SJSA1 (cell line): ENCODE data around the gene SPAG4. TPM values are rescaled to one million over a fixed set of nuclear protein-coding genes. Genes with fewer than 3 reads are reported as not detected.

ENCODE experiments used
- DNase-seq, 2 experiments: peaks; one replicate each; pipeline ENCODE4 v3.0.0-alpha.2; 2015 to 2020; ENCODE audit warnings: low spot score in 2 of 2, low read depth in 1 of 2
- H3K27ac ChIP-seq: fragments of 250-450 bp; sonication (Bioruptor Pico); 2 replicates; pipeline ENCODE4 v1.5.1; 2020; ENCODE audit warnings: mild to moderate bottlenecking, moderate library complexity
- H3K27me3 ChIP-seq: fragments of 250-450 bp; sonication (Bioruptor Pico); replicated peaks from 2 replicates; pipeline ENCODE4 v1.5.1; 2020; ENCODE audit warnings: mild to moderate bottlenecking, moderate library complexity
- H3K36me3 ChIP-seq: fragments of 250-450 bp; sonication (Bioruptor Pico); 2 replicates; pipeline ENCODE4 v1.5.1; 2020; ENCODE audit warnings: mild to moderate bottlenecking
- H3K4me1 ChIP-seq: fragments of 250-450 bp; sonication (Bioruptor Pico); replicated peaks from 2 replicates; pipeline ENCODE4 v1.6.1; 2021; ENCODE audit warnings: mild to moderate bottlenecking
- H3K4me3 ChIP-seq: fragments of 250-450 bp; sonication (Bioruptor Pico); 2 replicates; pipeline ENCODE4 v1.5.1; 2020; ENCODE audit warnings: mild to moderate bottlenecking
- H3K9me3 ChIP-seq: fragments of 250-450 bp; sonication (Bioruptor Pico); replicated peaks from 2 replicates; pipeline ENCODE4 v1.5.1; 2020; ENCODE audit warnings: mild to moderate bottlenecking
- total RNA-seq: library from RNA; depleted of rRNA; stranded (reverse); fragments of >200 nt; shearing (Covaris generic); gene quantifications from 2 replicates; pipeline ENCODE4 v1.2.3, GENCODE V29; 2014

Gene SPAG4
- total RNA-seq, 1 experiment from 2014 or later, result 0.87 TPM

DNA sequence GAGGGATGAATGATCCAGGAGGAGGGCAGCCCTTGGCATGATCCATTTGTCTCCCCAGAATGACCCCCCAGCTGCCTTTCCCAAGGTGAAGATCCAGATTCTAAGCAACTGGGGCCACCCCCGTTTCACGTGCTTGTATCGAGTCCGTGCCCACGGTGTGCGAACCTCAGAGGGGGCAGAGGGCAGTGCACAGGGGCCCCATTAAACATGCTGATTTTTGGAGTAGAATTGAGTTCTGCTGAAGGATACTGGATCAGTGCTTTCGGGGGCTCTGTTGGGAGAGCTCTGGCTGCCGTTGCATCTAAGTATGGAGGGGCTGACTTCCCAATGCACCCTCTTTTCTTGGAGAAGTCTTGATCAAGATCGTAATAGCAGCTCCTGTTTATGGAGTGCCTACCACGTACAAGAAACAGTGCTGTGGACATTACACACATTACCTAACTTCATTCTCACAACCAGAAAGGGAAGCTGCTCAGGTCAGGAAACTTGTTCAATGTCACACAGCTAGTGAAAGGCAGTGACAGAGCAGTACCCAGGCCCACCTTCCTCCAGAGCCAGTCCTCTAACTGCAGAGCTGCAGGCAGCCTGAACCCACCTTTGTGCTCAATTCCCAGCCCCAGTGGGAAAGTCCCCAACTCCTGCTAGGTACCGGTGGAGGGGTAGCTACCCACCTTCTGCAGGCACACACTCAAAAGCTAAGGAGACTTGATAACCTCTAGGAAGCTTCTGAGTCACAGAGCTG is 5.4 kb downstream of the SPAG4 start:
- no peak overlapping the region for H3K4me3 ChIP-seq
- peaks cover 17% of the 10 kb centered on the region for H3K4me1 ChIP-seq
- no peak for DNase-seq
- no peak overlapping the region for H3K27ac ChIP-seq
- no peaks in the 10 kb centered on the region for H3K27me3 ChIP-seq
- H3K9me3 ChIP-seq, result no peaks in the 10 kb centered on the region
- peaks cover 15% of the 10 kb centered on the region for H3K36me3 ChIP-seq

GRCh38 chr20:35621560-35621946 is 5.9 kb downstream of the SPAG4 start:
- H3K4me3 ChIP-seq, result no peak overlapping the region
- H3K27me3 ChIP-seq, result no peaks in the 10 kb centered on the region
- H3K9me3 ChIP-seq, result no peaks in the 10 kb centered on the region
- H3K27ac ChIP-seq, result no peak overlapping the region
- H3K4me1 ChIP-seq, result peaks cover 16% of the 10 kb centered on the region
- DNase-seq, result no peak
- H3K36me3 ChIP-seq, result peaks cover 21% of the 10 kb centered on the region

GRCh38 chr20:35625584-35626385 is 10.2 kb downstream of the SPAG4 start:
- no peaks in the 10 kb centered on the region for H3K4me1 ChIP-seq
- peaks cover 60% of the 10 kb centered on the region for H3K36me3 ChIP-seq
- H3K4me3 ChIP-seq, result no peak overlapping the region
- no peak for DNase-seq
- H3K9me3 ChIP-seq, result no peaks in the 10 kb centered on the region
- no peaks in the 10 kb centered on the region for H3K27me3 ChIP-seq
- no peak overlapping the region for H3K27ac ChIP-seq

DNA sequence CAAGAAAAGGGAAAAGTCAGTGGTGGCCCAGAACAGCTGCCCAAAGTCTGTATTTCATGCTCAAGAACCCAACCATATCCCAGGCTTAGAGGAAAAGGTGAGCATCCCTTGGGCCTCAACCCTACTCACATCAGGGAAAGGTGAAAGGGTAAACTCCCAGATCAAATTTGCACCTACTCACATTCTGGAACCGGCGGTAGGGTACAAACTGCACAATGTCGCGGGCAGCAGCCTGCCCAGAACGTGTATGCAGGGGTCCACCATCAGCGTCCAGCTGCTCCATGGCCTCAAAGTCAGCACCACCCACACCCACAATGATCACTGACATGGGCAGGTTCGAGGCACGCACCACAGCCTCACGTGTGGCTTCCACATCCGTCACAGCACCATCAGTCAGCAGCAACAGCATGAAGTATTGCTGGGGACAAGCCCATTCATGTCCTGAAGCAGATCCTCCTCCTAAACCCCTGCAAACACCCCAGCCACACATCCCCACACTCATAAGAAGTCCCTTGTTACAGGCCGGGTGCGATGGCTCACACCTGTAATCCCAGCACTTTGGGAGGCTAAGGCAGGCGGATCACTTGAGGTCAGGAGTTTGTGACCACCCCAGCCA is 10.9 kb downstream of the SPAG4 start:
- Histone ChIP-seq H3K4me1 (no peaks in the 10 kb centered on the region), H3K9me3 (no peaks in the 10 kb centered on the region), H3K27me3 (no peaks in the 10 kb centered on the region), H3K27ac (no peak overlapping the region), H3K36me3 (peaks cover 64% of the 10 kb centered on the region), H3K4me3 (no peak overlapping the region)
- DNase-seq, result no peak

DNA sequence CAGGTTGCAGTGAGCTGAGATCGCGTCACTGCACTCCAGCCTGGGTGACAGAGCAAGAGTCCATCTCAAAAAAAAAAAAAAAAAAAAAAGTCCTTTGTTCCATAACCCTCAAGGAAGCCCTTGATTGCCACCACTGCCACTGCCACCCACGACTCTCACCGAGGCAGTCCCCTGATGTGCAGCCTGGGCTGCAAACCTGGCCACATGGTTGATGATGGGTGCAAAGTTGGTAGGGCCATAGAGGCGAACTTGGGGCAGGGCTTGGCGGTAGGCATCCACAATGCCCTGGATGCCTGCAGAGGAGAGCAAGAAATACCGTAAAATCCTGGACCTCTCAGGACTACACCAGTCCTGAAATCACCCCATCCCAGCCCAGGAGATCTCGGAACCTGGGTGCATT is 11.5 kb downstream of the SPAG4 start:
- H3K27me3 ChIP-seq, result no peaks in the 10 kb centered on the region
- H3K4me1 ChIP-seq, result no peaks in the 10 kb centered on the region
- peaks cover 70% of the 10 kb centered on the region for H3K36me3 ChIP-seq
- H3K4me3 ChIP-seq, result no peak overlapping the region
- H3K9me3 ChIP-seq, result no peaks in the 10 kb centered on the region
- H3K27ac ChIP-seq, result no peak overlapping the region
- DNase-seq, result no peak

DNA sequence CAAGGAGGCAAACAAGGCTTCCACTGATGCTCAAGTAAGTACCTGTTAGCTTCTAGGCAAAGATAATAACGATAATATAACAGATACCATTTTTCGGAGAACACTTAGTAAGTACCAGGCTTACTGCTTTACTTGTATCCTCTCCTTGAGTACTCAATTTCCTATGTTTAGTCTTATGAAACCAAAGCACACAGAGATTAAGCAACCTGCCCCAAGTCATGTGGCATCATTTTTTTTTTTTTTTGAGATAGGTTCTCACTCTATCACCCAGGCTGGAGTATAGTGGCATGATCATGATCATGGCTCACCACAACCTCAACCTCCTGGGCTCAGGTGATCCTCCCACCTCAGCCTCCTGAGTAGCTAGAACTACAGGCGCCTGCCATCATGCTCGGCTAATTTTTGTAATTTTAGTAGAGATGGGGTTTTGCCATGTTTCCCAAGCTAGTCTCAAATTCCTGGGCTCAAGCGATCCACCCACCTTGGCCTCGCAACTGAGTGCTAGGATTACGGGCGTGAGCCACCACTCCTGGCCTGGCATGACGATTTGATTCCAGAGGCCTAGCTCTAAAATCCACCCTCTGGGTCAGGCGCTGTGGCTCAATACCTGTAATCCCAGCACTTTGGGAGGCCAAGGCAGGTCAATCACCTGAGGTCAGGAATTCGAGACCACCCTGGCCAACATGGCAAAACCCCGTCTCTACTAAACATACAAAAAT is 14.0 kb downstream of the SPAG4 start:
- no peak overlapping the region for H3K4me3 ChIP-seq
- peaks cover 83% of the 10 kb centered on the region for H3K36me3 ChIP-seq
- no peak for DNase-seq

DNA sequence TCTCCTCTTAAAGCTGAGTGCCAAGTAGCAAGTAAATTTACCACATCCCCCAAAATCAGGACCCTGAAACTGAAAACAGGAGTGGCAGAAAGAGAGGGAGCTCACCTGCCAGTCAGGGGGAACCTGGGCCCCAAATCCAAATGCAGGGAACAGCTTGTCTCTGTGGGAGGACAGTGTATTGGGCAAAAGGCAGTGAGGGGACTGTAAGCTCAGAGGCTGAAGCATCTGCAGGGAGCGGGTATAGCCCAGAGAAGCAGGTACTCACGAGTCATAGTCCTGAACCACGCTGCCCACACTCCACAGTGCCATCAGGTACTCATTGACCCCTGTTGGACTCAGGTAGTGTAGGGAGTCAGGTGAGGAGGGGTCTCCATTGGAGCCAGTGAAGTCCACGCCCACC is 15.0 kb downstream of the SPAG4 start:
- DNase-seq, result no peak
- Histone ChIP-seq H3K36me3 (peaks cover 75% of the 10 kb centered on the region), H3K9me3 (no peaks in the 10 kb centered on the region), H3K27ac (no peak overlapping the region), H3K27me3 (no peaks in the 10 kb centered on the region), H3K4me3 (no peak overlapping the region), H3K4me1 (no peaks in the 10 kb centered on the region)

More for the DNA sequence above, 14.0 kb downstream of the SPAG4 start:
- no peaks in the 10 kb centered on the region for H3K9me3 ChIP-seq
- no peaks in the 10 kb centered on the region for H3K4me1 ChIP-seq
- no peaks in the 10 kb centered on the region for H3K27me3 ChIP-seq
- no peak overlapping the region for H3K27ac ChIP-seq

DNA sequence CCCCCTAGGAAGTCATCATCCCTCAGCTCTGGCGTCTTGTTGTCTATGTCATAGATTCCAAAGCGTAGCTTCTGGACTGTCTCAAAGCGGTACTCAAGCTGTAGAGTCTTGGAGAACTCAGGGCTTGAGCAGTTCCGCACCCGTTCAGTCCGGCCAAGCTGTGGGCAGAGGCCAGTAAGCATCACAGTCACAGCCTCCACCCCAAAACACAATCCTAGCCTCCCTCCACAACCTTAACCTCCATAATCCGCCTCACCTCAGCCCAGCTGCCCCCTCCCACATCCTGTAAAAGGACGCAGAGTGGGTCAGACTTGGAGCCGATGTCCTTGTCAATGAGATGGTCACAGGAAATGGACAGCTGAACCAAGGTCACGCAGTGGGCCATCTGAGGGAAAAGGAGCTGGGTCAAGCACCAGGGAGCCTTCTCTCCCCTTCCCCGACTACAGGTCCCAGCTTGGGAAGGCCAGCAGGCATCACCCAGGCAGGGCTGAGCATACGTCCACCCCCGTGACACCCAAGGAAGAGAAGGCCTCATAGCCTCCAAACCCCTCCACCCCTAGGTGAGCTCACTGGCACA is 17.0 kb downstream of the SPAG4 start:
- Histone ChIP-seq H3K9me3 (no peaks in the 10 kb centered on the region), H3K4me3 (no peak overlapping the region), H3K36me3 (peaks cover 55% of the 10 kb centered on the region), H3K4me1 (no peaks in the 10 kb centered on the region), H3K27ac (no peak overlapping the region), H3K27me3 (no peaks in the 10 kb centered on the region)
- DNase-seq, result no peak

DNA sequence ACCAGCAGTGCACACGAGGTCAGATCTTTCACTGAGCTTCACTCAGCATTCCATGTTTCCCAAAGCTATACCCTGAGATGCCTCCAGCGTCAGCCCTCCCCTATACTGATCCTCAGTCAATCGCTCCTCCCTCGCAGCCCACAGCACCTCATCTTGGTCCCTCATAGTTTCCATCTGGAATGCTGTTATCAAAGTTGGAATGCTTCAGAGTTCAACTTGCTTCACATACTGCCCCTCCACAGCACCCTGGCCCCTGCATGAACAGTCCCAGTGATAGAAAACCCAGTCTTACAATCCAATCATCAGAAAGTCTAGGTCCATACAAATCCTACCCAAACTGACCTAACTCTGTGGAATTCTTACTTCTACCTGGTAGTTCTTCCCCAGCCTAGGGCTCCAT is 20.0 kb downstream of the SPAG4 start:
- no peaks in the 10 kb centered on the region for H3K9me3 ChIP-seq
- DNase-seq, result no peak
- no peaks in the 10 kb centered on the region for H3K4me1 ChIP-seq
- H3K4me3 ChIP-seq, result no peak overlapping the region
- H3K27me3 ChIP-seq, result no peaks in the 10 kb centered on the region
- peaks cover 28% of the 10 kb centered on the region for H3K36me3 ChIP-seq
- H3K27ac ChIP-seq, result no peak overlapping the region

GRCh38 chr20:35636095-35636494 is 20.5 kb downstream of the SPAG4 start:
- H3K36me3 ChIP-seq, result peaks cover 25% of the 10 kb centered on the region
- DNase-seq, result no peak
- H3K27ac ChIP-seq, result no peak overlapping the region
- H3K4me3 ChIP-seq, result no peak overlapping the region
- no peaks in the 10 kb centered on the region for H3K4me1 ChIP-seq
- no peaks in the 10 kb centered on the region for H3K9me3 ChIP-seq
- no peaks in the 10 kb centered on the region for H3K27me3 ChIP-seq

DNA sequence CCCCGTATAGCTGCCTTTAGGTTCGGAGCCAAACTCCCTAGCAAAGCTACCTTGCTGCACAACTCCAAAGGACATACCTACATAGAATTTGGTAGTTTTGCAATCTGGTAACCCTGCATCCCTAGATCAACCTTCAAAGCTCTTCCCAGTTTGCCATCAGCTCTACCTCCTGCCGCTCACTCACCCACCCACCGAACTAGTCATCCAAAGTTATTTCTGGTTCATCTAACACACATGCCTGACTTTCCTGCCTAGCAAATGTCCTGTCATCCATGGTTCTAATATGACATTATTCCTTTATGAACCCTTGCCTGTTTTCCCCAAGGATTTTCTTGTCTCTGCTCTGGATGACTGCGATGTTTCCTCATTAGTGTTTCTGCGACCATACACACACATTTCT is 21.6 kb downstream of the SPAG4 start:
- H3K4me3 ChIP-seq, result no peak overlapping the region
- peaks cover 18% of the 10 kb centered on the region for H3K36me3 ChIP-seq
- no peak overlapping the region for H3K27ac ChIP-seq
- DNase-seq, result no peak
- H3K4me1 ChIP-seq, result no peaks in the 10 kb centered on the region
- no peaks in the 10 kb centered on the region for H3K9me3 ChIP-seq
- no peaks in the 10 kb centered on the region for H3K27me3 ChIP-seq

- Histone ChIP-seq H3K27ac (no peak overlapping the region), H3K36me3 (peaks cover 7% of the 10 kb centered on the region), H3K4me1 (no peaks in the 10 kb centered on the region), H3K9me3 (no peaks in the 10 kb centered on the region), H3K27me3 (no peaks in the 10 kb centered on the region), H3K4me3 (no peak overlapping the region)
- no peak for DNase-seq
Measured at GRCh38 chr20:35638751-35639150, 23.1 kb downstream of the SPAG4 start.

- Histone ChIP-seq H3K27ac (no peak overlapping the region), H3K9me3 (no peaks in the 10 kb centered on the region), H3K4me1 (no peaks in the 10 kb centered on the region), H3K27me3 (no peaks in the 10 kb centered on the region), H3K36me3 (peaks cover 16% of the 10 kb centered on the region), H3K4me3 (no peak overlapping the region)
- DNase-seq, result no peak
Measured at GRCh38 chr20:35640724-35641123, 25.1 kb downstream of the SPAG4 start.
